ENCODE measurements around the gene ARHGAP4. TPM values are rescaled to one million over a fixed set of nuclear protein-coding genes. Genes with fewer than 3 reads are reported as not detected.
A peak's percentile ranks its signal among the peaks of the same experiment; 100 is the strongest.

Gene ARHGAP4
- total and polyA plus RNA-seq, 7 donors = 5.1 to 8.0 (median 6.8) TPM

DNA sequence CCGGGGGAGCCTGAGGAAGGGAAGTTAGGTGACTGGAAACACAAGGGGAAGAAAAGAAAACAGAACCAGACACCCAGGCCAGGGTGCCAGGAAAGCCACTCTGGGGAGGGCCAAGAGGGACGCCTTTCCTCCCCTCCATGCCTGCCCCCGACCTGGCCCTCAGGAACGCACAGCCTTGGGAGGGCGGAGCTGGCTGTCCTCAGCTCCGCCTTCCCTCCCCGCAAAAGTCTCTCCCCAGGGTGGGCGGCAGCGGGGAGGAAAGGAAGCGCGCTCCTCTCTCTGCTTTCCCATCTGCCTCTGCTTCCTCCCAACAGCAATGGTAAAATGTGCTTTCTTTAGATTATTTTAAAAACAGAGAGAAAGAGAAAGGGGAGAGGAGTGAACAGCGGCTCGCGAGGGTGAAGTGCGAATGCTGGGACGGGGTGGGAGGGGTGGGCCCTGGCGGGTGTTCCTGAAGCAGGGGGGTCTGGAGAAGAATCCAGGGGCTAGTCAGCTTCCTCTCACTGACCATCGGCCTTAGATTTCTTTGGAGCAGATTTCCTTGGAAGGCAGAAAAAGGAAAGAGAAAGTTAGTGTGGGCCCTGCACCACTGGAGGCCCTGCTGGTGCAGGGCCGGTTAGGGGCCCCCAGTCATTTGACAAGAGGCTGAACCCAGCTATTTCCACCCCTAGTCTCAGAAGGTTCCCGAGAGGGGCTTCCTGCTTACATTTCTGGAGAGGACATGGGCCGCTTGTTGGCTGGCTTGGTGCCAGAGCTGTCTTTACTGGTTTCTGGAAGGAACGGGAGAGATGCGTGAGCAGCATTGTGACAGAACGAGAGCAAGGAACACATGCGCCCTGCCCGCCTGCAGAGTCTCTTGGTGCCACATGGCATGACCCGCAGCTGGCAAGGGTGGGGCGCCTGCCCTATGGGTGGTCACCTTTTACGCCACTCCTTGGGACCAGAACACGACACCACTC is 23.1 kb upstream of the ARHGAP4 start:
- no peak for ATAC-seq
- H3K27me3 ChIP-seq (ENCODE audit: insufficient read depth in 3 of 3, low read length in 2 of 3) = peaks cover 0 to under 1% (median 0%) of the 10 kb centered on the region in 3 donors
- H3K4me3 ChIP-seq = no peak overlapping the region
- TF ChIP-seq, protein P1, sequence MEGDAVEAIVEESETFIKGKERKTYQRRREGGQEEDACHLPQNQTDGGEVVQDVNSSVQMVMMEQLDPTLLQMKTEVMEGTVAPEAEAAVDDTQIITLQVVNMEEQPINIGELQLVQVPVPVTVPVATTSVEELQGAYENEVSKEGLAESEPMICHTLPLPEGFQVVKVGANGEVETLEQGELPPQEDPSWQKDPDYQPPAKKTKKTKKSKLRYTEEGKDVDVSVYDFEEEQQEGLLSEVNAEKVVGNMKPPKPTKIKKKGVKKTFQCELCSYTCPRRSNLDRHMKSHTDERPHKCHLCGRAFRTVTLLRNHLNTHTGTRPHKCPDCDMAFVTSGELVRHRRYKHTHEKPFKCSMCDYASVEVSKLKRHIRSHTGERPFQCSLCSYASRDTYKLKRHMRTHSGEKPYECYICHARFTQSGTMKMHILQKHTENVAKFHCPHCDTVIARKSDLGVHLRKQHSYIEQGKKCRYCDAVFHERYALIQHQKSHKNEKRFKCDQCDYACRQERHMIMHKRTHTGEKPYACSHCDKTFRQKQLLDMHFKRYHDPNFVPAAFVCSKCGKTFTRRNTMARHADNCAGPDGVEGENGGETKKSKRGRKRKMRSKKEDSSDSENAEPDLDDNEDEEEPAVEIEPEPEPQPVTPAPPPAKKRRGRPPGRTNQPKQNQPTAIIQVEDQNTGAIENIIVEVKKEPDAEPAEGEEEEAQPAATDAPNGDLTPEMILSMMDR (IDR thresholded peaks at IDR 0.05) = no peak
- peaks cover 0 to 63% of the 10 kb centered on the region in 2 donors for H3K36me3 ChIP-seq (ENCODE audit: insufficient read depth in 1 of 2, low read depth in 1 of 2)
- DNase-seq = no peak
- intact Hi-C loops (cut with DNase I) = no loop called here
- H3K4me1 ChIP-seq = no peaks in the 10 kb centered on the region
- no peaks in the 10 kb centered on the region for H3K9me3 ChIP-seq
- no peak overlapping the region for H3K27ac ChIP-seq
- WGBS, 3 donors = 63 to 80% (median 67%) methylated on average over 21 to 30 of the region's 30 CpGs

DNA sequence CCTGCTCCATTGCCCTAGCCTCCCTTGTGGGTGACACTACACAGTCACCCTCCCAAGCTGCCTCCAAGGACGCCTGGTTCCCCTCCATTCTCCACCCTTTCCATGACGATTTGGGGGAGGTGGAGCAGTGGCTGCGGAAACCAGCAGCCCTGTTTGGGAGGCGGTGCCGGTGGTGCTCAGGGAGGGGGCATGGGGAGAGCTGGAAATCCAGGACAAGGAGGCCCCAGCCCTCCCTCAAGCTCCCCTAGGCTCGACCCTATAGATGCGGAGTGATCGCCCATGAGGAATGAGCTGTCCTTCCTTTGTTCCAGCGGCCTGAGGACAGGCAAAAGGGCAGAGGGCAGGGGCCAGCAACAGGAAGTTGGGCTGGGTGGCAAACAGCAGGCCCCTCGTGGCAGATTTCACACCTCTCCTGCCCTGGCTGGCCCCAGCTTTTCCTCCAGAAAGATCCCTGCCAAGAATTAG is 22.0 kb upstream of the ARHGAP4 start:
- 49 to 76% (median 56%) methylated on average over 10 of the region's 10 CpGs for WGBS, 3 donors
- Histone ChIP-seq H3K4me1 (no peaks in the 10 kb centered on the region), H3K9me3 (no peaks in the 10 kb centered on the region), H3K36me3 (ENCODE audit: insufficient read depth in 1 of 2, low read depth in 1 of 2) (peaks cover 0 to 52% of the 10 kb centered on the region in 2 donors), H3K27ac (no peak overlapping the region), H3K4me3 (no peak overlapping the region), H3K27me3 (ENCODE audit: insufficient read depth in 3 of 3, low read length in 2 of 3) (peaks cover 0 to 3% (median 0%) of the 10 kb centered on the region in 3 donors)
- DNase-seq (no peak), ATAC-seq (no peak)
- TF ChIP-seq, protein P1 (IDR thresholded peaks at IDR 0.05) = no peak
- intact Hi-C loops (cut with DNase I) = no loop called here

DNA sequence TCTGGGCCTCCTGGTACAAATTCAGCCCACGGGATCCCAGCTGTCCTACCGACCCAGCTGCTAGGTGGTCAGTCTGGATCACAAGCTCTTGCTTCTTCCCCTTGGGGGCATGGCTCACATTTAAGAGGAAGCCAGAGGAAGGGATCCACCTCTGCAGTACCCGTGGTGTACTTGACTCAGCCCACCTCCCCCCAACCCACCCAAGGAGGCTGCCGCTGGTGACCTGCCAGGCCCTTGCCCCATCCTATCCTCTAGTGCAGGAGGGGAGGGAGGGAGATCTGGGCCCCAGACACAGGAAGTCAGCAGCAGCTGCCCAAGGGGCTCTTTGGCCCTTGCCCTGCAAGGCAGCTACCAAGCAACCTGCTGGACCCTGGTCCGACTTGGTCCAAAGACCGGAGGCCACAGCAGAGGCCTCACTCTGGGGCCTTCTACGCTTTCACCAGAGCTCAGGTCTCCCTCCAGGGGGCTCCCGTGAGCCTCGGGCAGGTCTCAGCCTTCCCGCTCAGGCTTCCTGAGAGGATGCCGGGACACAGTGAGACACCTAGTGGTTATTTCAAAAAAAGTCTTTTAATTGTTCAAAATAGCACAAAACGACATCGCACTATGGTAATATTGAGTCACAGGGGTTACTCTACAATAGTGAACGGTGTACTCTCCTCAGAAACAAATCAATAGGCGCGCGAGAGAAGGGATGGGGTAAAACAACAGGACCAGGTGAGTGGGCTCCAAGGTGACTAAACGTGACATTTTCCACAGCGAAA is 21.1 kb upstream of the ARHGAP4 start:
- peak; percentile 69 to 87 for DNase-seq
- ATAC-seq = peak; percentile 74 to 87 (median 82)
- Histone ChIP-seq H3K4me3 (no peak overlapping the region), H3K4me1 (no peaks in the 10 kb centered on the region), H3K9me3 (no peaks in the 10 kb centered on the region), H3K27me3 (ENCODE audit: insufficient read depth in 3 of 3, low read length in 2 of 3) (peaks cover 0 to 3% (median 0%) of the 10 kb centered on the region in 3 donors), H3K27ac (no peak overlapping the region), H3K36me3 (ENCODE audit: insufficient read depth in 1 of 2, low read depth in 1 of 2) (peaks cover 0 to 44% of the 10 kb centered on the region in 2 donors)
- intact Hi-C loops (cut with DNase I) = no loop called here
- TF ChIP-seq, protein P1 (IDR thresholded peaks at IDR 0.05) = peak; percentile 76
- WGBS, 3 donors = 35 to 53% (median 40%) methylated on average over 16 to 19 of the region's 19 CpGs

DNA sequence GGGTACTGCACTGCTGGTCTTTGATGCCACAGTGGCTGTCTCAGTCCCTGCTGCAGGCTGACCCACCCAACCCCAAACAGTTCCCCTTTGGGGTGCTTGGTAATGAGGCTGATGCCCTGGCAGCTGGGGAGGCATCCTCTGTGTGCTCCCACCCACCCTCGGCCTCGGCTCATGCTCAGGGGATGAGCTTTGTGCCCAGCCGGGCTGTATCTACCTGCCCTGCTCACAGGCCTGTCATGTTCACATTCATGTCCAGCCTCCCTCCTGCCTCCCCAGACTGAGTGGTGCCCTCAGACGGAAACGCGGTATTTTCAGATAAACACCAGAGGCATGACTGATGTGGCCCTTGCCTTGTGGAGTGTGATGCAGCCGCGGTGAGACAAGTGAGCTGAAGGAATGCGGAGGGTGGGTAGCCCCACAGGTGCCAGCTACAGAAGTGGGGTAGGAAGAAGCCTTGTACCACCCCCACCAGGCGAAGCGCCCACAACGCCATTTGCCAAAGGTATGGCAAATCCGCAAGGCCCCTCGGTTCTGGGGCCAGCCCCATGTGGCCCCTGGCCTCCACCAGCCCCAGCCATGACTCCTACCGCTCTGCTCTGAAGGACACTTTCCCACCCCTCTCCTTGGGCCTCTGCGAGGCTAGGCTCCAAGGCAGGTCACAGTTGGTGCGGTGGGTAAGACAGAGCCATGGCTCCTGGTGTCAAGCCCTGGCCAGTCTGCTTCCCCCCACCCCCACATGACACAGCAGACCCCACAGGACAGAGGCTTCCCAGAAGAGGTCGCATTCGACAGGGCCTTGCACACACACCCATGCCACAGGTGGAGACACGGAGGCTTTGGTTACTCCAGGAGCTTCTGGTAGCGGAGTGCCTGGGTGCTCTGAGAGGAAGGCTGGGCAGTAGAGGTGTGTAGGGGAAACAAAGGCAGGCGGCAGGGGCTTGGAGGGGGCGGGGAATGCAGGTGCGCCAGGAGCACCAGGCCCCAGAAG is 20.2 kb upstream of the ARHGAP4 start:
- DNase-seq (no peak), ATAC-seq (peak in 1 of 4 donors; percentile 5)
- H3K36me3 ChIP-seq (ENCODE audit: insufficient read depth in 1 of 2, low read depth in 1 of 2) = peaks cover 0 to 35% of the 10 kb centered on the region in 2 donors
- no peaks in the 10 kb centered on the region for H3K4me1 ChIP-seq
- H3K27me3 ChIP-seq (ENCODE audit: insufficient read depth in 3 of 3, low read length in 2 of 3) = peaks cover 0 to 3% (median 0%) of the 10 kb centered on the region in 3 donors
- TF ChIP-seq, protein P1 (IDR thresholded peaks at IDR 0.05) = no peak
- WGBS, 3 donors = 78 to 86% (median 80%) methylated on average over 20 to 24 of the region's 24 CpGs
- no peaks in the 10 kb centered on the region for H3K9me3 ChIP-seq
- no peak overlapping the region for H3K27ac ChIP-seq
- intact Hi-C loops (cut with DNase I) = no loop called here
- no peak overlapping the region for H3K4me3 ChIP-seq
